HL-60 (cell line): ENCODE results near the gene NCK2.

Source experiments
- GABPA ChIP-seq: IDR thresholded peaks from 2 replicates; pipeline ENCODE4 v1.6.1; 2012; ENCODE audit warnings: low read depth
- POLR2AphosphoS5 ChIP-seq: IDR thresholded peaks from 2 replicates; pipeline ENCODE4 v1.6.1; 2012; ENCODE audit warnings: low read depth
- SPI1 ChIP-seq: IDR thresholded peaks from 2 replicates; pipeline ENCODE4 v1.6.1; 2012; ENCODE audit warnings: low read depth, mild to moderate bottlenecking, borderline replicate concordance
- TF ChIP-seq, protein P1 (sequence below): IDR thresholded peaks from one replicate; pipeline ENCODE4 v1.5.1; 2011; ENCODE audit warnings: low read length, control low read depth, inconsistent platforms; ENCODE audit not compliant: insufficient read depth
- TF ChIP-seq, protein P2 (sequence below): IDR thresholded peaks from 2 replicates; pipeline ENCODE4 v1.6.1; 2012; ENCODE audit warnings: low read depth; ENCODE audit not compliant: insufficient replicate concordance

DNA sequence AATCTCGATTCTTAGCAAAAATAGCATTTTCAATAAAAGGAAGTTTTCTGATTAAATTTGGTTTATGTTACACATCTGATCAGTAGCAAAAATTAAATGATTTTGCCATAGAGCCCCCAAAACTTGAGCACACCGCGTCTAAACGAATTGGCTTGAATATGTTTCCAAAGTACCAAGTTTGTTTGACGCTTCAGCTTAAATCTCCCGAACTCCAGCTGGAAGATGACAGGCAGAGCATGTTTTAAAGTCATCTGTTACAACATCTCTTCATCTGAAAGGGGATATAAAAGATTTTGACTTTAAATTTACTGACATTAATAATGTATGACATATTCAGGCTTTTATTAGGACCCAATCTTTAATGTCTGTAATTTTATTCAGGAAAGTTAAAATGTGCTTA lies 129.8 kb downstream of the NCK2 start:
- TF ChIP-seq, protein P1, sequence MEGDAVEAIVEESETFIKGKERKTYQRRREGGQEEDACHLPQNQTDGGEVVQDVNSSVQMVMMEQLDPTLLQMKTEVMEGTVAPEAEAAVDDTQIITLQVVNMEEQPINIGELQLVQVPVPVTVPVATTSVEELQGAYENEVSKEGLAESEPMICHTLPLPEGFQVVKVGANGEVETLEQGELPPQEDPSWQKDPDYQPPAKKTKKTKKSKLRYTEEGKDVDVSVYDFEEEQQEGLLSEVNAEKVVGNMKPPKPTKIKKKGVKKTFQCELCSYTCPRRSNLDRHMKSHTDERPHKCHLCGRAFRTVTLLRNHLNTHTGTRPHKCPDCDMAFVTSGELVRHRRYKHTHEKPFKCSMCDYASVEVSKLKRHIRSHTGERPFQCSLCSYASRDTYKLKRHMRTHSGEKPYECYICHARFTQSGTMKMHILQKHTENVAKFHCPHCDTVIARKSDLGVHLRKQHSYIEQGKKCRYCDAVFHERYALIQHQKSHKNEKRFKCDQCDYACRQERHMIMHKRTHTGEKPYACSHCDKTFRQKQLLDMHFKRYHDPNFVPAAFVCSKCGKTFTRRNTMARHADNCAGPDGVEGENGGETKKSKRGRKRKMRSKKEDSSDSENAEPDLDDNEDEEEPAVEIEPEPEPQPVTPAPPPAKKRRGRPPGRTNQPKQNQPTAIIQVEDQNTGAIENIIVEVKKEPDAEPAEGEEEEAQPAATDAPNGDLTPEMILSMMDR: no peak
- no peak for TF ChIP-seq GABPA
- no peak for TF ChIP-seq POLR2AphosphoS5
- TF ChIP-seq, protein P2, sequence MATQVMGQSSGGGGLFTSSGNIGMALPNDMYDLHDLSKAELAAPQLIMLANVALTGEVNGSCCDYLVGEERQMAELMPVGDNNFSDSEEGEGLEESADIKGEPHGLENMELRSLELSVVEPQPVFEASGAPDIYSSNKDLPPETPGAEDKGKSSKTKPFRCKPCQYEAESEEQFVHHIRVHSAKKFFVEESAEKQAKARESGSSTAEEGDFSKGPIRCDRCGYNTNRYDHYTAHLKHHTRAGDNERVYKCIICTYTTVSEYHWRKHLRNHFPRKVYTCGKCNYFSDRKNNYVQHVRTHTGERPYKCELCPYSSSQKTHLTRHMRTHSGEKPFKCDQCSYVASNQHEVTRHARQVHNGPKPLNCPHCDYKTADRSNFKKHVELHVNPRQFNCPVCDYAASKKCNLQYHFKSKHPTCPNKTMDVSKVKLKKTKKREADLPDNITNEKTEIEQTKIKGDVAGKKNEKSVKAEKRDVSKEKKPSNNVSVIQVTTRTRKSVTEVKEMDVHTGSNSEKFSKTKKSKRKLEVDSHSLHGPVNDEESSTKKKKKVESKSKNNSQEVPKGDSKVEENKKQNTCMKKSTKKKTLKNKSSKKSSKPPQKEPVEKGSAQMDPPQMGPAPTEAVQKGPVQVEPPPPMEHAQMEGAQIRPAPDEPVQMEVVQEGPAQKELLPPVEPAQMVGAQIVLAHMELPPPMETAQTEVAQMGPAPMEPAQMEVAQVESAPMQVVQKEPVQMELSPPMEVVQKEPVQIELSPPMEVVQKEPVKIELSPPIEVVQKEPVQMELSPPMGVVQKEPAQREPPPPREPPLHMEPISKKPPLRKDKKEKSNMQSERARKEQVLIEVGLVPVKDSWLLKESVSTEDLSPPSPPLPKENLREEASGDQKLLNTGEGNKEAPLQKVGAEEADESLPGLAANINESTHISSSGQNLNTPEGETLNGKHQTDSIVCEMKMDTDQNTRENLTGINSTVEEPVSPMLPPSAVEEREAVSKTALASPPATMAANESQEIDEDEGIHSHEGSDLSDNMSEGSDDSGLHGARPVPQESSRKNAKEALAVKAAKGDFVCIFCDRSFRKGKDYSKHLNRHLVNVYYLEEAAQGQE: no peak
- no peak for TF ChIP-seq SPI1
